DMS153 treated with DMSO at 0.1 percent for 48 hours (cell line): Measurements from ENCODE around the gene PPP1R2C.

Experiments used
- DNase-seq: peaks from one replicate; lab custom pipeline; 2025; ENCODE audit not compliant: unreplicated experiment; lab: John Stamatoyannopoulos, UW

Gene PPP1R2C

GRCh38 chrX:42748067-42748850, 29.7 kb downstream of the PPP1R2C start:
- no peak for DNase-seq

GRCh38 chrX:42746606-42747005, 31.4 kb downstream of the PPP1R2C start:
- DNase-seq: no peak

GRCh38 chrX:42740456-42740855, 37.5 kb downstream of the PPP1R2C start:
- DNase-seq: no peak

- no peak for DNase-seq
Observed at GRCh38 chrX:42739741-42740140, 38.2 kb downstream of the PPP1R2C start.

GRCh38 chrX:42739258-42739657, 38.7 kb downstream of the PPP1R2C start:
- no peak for DNase-seq

GRCh38 chrX:42738552-42738951, 39.4 kb downstream of the PPP1R2C start:
- no peak for DNase-seq

GRCh38 chrX:42735250-42735649, 42.7 kb downstream of the PPP1R2C start:
- DNase-seq: no peak

GRCh38 chrX:42732506-42732905, 45.5 kb downstream of the PPP1R2C start:
- no peak for DNase-seq
